HG03139 (cell line): ENCODE measurements around the gene CDK14.
A peak's percentile ranks its signal among the peaks of the same experiment; 100 is the strongest.
"Not testable (repeated sequence)": the region's sequence is repeated elsewhere in the genome, so short reads cannot be mapped to it uniquely, and the experiment has no call there.

Source experiments
- ATAC-seq: cut with Tn5 transposase; IDR thresholded peaks from one replicate; pipeline ENCODE4 v1.9.1; 2021; ENCODE audit not compliant: unreplicated experiment

The CDK14 gene

DNA sequence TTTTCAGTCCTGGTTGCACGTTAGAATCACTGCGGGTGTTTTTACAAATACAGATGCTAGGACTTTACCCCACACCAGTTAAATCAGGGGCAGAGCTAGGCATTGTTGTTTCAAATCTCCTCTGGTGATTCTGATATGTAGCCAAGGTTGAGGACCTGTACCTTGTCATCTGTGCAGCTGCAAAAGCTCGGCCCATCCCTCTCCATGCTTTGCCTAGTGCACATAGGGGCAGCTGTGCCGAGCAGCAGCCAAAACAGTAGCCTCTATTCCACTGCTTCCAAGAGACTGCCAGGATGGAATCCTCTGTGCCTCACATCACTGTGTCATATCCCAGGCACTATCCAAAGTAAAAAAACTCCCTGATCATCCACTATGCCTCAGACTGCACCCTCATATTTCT is 181.3 kb downstream of the CDK14 start:
- peak; percentile 46 for ATAC-seq

DNA sequence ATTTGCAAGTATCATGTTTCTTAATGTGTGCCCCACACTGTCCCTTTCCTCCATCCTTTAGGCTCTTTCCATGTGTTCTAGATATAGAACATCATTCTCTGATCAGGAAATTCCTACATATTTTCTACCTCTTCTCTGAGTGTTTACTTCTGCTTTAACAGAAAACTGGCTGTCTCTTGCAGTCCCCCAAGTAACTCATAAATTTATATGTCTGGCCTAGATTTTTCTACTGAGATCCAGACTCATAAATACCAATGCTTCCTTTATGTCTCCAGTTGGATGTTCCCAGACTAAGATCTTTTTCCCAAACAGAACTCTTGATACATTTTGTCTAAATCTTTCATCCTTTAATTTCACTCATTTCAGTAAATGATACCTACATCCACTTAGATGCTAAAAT is 181.8 kb downstream of the CDK14 start:
- ATAC-seq, result no peak

DNA sequence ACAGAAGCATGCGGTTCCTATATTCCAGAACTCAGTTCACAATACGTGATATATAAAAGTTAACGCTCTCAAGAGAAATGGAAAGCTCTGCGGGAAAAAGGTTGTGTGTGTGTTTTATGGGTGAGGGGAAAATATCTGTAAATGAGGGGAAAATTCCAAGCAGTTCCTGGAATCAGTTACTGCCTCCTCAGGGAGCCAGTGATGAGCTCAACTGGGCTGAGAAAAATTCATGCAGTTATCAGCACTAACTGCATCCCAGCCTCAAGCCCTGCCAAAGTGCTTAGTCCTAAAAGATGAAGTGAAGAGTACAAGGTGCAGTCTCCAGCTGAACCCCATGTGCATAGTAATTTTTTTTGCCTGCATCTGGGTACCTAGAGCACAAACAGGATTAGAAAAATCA is 191.9 kb downstream of the CDK14 start:
- ATAC-seq, result no peak

DNA sequence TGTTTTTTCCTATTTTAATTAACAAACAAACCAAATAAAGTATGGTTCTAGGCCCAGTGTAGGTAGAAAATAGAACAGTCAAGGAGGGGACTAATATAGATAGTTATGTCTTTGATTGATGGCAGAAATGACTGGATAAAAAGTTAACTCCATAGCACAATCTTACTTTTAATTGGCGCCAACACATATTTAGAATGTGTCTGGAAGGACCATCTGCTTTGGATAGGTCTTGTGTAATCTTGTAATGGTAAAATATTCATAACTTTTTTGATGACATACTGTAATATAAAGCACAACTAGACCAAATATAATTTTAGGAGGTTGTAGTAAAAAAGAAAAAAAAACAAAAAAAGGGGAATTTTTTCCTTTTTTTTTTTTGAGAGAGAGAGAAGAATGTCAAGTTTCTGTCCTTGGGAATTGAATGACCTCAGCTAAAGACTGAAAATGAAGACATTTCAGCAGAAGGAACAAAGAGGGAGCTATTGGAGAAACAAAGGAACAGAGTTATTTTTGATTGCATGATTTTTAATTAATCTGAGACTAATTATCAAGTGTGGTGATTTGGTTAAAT is 193.7 kb downstream of the CDK14 start:
- ATAC-seq, result no peak

DNA sequence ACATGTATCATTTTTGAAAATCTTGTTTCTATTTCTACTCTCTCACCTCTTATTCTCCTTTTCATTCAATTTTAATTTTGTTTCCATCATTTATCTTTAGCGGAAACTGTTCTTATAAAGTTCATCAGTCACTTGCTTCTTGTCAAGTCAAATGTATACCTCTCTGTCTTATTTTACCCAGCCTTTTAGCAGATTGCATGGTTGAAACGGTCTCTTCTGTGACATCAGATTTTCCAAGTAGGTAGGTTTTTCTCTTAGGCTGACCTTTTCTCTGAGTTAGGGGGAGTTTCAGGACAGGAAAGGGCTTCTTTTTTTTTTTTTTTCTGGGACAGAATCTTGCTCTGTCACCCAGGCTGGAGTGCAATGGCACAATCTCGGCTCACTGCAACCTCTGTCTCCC is 195.5 kb downstream of the CDK14 start:
- no peak for ATAC-seq

DNA sequence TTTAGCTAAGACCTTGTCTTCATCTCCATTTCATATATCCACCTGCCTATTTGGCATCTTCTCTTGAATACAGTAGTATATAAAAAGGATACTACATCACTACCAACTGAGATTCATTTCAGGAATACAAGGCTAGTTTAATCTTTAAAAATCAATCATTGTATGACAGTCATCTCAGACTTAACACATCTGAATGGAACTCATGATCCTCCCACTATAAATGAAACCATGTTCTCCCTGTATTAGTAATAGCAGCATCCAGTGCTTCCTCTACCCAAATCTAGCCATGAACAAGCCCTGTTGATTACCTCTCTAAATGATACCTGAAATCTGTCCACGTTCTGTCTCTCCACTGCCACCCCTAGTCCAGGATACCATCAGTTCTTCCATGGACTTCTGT is 196.2 kb downstream of the CDK14 start:
- ATAC-seq, result no peak

DNA sequence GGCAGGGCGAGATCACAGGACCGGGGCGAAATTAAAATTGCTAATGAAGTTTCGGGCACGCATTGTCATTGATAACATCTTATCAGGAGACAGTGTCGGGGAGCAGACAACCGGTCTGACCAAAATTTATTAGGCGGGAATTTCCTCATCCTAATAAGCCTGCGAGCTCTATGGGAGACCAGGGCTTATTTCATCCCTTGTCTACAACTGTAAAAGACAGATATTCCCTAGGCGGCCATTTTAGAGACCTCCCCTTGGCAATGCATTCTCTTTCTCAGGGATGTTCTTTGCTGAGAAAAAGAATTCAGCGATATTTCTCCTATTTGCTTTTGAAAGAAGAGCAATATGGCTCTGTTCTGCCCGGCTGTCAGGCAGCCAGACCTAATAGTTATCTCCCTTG is 198.1 kb downstream of the CDK14 start:
- ATAC-seq, result not testable (repeated sequence)

DNA sequence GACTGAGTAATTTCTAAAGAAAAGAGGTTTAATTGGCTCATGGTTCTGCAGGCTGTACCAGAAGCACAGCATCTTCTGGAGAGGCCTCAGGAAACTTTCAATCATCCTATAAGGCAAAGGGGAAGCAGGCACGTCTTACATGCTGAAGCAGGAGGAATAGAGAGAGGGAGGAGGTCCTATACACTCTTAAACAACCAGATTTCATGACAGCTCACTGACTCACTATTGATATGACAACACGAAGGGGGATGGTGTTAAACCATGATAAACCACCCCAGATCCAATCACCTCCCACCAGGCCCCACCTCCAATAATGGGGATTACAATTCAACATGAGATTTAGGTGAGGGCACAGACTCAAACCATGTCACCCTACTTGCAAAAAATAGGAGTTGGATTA is 201.5 kb downstream of the CDK14 start:
- ATAC-seq, result no peak

DNA sequence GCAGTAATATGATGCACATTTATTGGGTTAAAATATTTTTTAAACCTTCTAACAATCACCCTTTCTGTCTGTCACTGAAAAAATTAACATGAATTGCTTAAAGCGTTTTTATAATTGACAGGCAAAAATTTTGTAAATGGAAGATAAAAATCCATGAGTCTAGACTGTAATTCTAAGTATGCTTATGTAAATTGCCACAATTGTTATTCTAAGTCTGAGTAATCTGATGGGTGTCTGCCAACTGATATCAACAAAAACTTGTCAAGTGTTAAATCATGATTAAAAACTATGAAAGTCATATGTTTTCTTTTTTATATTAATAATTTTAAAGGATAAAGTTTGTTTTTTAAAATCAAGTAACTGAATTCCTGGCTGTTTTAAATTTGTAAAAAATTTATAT is 208.2 kb downstream of the CDK14 start:
- ATAC-seq, result no peak

DNA sequence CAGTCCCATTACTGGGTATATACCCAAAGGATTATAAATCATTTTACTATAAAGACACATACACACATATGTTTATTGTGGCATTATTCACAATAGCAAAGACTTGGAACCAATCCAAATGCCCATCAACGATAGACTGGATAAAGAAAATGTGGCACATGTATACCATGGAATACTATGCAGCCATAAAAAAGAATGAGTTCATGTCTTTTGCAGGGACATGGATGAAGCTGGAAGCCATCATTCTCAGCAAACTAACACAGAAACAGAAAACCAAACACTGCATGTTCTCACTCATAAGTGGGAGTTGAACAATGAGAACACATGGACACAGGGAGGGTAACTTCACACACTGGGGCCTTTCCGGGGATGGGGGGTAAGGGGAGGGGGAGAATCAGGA is 219.4 kb downstream of the CDK14 start:
- not testable (repeated sequence) for ATAC-seq

DNA sequence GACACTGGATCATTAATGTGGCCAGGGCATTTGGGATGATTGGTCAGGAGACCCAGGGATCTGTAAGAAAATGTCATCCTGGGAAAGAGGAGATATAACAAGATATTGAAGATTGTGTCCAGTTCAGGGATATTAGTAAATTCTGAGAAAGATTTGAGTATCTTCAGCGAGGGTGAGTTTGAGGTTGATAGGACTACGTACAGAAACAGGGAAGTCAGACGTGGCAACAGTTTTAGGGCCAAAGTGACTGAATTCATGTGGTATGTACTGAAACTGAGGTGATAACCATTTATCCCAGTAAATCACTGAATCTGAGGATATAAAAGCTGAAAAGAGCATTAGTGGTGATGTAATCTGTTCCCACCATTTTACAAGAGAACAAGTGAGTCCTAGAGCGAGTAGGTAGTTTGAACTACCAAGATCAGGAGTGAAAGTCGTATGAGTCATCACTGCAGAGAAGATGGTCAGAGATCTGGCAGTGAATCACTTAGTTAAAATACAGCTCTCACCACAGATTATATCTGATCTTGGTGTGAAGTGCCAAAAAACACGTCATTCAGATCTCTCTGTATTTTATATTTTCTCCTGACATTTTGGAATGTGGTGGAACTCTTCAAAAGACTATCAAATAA is 220.5 kb downstream of the CDK14 start:
- ATAC-seq, result peak; percentile 94

DNA sequence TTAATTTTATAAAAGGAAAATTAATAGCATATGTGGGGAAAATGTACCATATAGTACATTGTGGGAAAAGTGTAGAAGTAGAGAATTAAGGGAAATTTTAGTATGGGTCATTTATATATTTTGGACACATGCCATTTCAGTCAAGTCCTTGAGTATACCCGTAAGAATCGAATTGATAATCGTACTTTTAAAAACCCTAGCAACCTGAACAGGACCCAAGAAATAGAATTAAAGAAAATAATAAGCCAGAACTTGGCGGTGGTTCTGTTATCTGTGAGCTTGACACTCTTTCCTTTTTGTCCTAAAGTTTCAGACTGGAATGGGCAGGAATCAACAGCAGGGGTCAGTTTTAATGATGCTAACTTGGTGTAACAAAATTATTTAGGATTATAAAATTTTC is 221.0 kb downstream of the CDK14 start:
- ATAC-seq, result no peak

DNA sequence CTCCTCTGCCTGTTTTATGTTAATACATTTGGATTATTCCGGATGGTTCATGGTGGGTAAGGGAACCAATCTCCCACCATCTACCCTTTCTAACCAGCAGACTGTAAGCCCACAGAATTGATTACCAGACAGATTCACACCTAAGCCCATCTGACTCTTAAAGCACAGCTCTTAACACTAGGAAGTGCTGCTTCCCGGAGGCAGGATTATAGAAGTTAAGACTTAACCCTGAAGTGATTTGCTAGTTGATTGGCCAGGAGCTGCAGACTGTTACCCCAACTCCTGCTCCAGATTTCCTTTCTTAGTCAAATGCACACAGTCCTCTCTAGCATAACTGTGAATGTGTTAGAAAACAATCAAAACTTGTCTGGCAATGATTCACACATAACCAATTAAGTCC is 221.7 kb downstream of the CDK14 start:
- no peak for ATAC-seq

DNA sequence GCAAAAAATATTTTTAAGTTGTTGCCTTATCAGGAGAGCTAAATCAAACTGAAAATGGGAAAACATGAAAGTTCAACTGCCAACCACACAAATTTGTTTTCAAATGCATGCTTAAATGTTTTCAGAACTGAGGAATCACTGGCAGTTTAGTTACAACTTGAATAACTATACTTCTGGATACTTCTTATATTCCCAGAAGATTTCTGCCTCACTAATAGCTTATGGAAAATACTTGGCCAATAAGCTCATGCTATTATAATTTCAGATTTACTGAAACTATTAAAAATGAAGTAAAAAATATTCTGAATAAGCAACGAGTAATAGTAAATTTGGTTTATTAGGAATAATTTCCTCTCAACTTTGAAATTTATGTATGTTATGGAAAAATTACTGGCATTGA is 222.2 kb downstream of the CDK14 start:
- ATAC-seq, result no peak

DNA sequence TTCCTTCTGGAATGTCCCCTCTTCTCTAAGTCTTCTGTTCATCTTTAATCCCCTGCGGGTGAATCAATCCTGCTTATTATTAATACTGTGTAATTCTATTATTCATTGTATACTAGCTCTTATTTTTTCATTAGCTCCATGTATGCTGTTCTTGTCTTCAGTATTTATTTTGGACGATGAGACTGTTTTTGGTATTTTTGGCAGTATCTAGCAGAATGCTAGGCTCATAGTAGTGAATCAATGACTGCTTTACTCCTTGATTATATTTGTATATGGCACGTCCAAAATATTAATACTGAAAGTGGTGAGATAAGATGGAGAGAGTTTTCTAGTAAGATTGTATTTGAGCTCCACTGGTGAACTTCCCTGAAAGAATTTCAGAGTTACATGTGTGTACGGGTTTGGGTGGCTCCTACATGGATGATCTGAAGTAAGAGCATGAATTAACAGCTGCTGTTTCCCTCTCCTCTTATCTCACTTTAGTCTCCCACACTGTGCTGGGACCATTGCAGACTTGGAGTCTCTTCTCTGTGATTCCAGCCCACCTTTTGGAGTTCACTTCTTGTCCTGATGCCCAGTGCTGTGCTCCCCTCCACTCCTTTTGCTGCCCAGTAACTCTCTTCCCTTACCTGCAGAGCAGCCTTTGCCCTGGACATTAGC is 226.0 kb downstream of the CDK14 start:
- ATAC-seq, result no peak

DNA sequence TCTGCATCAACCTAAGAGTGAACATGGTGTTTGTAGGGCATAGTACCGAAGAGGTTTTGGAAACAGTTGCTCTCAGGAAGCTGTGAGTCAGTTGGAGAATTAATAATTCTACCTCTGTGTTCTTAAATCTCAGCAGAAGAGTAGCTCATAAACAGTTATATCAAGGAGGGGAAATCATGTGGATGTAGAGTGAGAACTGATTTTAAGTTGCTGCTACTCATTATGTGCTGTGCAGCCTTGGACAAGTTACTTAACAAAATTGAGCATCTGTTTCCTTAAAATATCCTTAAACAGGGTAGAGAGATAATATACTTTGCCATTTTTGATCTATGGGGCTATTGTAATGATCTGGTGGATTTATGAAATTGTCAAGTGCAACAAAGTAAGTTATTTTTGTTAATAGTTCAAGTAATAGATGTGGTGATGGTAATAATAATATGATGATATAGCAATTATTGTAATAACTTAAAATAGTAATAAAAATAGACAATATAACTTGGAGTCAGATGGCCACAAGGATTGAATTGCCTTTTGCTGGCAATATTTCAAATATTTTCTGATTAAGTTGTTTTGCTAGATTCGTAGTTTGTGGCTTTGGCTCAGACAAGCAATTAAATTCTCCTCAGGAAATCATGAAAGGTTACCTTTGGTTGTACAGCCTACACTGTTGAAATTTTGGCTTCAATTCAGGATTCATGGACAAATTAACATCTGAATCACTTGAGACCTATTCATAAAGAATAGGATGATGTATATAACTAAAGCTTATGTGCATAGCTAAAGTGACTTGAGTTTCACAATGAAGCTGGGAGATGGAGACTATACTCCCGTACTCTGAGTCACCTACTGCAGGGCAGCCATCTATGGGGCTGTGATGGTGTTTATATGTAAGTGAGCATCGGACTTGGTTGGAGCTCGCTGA is 228.5 kb downstream of the CDK14 start:
- no peak for ATAC-seq

DNA sequence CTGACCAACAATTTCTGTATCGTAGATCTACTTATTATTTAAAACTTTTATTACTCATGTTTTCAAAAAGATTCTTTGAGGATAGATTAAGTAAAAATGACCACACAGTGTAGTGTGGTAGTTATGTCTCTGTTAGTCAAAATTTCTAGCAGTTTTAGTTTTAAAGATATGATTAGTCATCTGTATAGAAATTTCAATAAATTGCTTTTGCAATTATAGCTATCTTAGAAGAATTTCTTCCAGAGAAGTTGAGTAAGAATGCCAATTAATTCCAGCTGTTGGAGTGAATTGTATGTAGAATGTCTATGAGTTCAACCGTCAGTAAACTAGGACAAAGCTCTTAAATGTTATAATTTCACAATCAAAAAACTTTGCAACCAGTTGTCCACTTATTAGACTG is 229.7 kb downstream of the CDK14 start:
- ATAC-seq, result no peak

DNA sequence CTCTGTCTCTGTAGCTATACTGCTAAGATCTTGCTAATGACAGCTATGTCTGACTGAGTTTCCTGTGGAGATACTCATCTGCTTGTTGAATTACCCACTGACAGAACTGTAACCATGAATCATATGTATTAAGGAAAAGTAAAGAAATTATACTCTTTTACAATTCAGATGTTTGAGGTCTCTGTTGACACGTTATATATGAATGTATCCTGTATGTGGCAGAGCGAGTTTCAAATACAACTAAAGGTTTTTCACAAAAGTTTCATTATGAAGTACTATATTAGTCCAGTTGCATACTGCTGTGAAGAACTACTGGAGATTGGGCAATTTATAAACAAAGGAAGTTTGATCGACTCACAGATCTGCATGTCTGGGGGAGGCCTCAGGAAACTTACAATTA is 232.5 kb downstream of the CDK14 start:
- no peak for ATAC-seq

DNA sequence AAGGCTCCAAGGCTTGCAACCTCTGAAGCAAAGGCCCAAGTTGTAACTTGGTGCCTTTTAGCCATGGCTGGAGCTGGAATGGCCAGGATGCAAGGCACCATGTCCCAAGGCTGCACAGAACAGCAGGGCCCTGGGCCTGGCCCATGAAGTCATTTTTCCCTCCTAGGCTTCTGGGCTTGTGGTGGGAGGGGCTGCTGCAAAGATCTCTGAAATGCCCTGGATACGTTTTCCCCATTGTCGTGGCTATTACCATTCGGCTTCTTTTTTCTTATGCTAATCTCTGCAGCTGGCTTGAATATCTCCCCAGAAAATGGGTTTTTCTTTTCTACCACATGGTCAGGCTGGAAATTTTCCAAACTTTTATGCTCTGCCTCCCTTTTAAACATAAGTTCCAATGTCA is 234.2 kb downstream of the CDK14 start:
- no peak for ATAC-seq

DNA sequence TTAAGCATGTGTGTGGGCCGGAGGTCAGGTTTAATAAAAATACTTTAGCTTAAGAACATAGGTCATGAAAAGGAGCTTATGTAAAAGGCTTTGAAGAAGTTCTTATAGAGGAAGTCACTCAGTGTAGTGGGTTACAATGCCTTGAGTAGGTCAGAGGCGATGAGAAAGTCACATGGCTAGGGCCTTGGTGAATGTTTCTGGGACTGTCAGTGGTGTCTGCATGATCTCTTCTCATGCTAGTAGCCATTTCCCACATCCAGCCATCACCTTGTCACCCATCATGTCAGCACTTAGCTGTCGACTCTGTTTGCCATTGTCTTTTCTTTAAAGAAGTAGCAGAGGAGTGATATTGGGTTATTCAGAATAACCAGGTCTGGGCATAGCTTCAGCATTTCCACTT is 236.6 kb downstream of the CDK14 start:
- ATAC-seq, result no peak

DNA sequence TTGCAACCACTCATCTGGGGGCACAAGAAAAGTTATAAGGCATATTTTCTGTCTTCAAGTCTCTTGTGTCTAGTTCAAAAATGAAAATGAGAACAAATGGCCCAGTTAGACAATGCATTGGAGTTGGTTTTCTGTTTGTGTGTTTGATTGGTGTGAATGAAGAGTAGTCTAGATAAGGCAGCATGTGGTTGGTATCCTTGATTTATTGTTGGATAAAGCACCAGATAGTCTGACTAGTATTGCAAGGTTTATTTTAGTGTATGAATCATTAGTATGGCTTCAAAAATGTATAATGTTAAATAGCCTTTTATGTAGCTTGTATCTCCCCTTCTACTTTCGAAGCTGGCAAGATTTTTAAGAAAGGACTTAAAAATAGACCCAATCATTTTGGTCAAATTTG is 237.3 kb downstream of the CDK14 start:
- ATAC-seq, result no peak

DNA sequence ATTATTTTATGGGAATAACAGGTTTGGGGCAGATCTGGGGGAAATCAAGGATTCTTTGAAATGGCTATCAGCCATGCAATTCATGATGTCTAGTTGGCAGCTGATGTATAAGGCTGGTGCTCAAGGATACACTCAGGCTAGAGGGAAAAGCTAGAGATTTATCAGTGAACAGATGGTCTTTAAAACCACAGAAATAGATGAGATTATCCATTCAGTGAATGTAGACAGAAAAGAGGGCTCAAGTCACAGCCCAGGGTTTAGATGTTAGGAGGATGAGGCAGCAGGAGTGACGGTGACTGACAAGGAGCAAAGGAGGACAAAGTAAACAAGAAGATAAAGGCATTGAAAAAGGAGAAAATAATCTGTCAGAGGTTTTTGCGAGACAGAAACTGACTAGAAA is 238.7 kb downstream of the CDK14 start:
- ATAC-seq, result no peak
